ENCODE measurements around the gene HPS4.

DNA sequence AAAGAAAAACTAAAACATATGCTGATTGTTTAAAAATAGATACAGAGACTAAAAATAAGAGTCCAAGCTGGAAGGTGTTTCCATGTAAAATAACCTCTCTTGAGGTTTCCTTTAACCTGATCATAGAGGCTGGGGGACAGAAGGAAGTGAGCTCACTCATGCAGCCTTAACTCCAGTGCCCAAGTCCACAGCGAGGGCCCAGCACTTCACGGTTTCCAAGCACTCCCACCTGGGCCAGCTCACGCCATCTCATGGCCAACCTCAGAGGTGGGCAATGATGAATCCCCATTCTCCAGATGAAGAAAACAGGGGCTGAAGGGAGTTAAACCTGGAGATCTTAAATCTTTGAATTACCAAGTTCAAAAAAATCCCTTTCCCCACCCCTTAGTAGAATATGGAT lies 43.6 kb upstream of the HPS4 start:
- TF ChIP-seq, protein P1, sequence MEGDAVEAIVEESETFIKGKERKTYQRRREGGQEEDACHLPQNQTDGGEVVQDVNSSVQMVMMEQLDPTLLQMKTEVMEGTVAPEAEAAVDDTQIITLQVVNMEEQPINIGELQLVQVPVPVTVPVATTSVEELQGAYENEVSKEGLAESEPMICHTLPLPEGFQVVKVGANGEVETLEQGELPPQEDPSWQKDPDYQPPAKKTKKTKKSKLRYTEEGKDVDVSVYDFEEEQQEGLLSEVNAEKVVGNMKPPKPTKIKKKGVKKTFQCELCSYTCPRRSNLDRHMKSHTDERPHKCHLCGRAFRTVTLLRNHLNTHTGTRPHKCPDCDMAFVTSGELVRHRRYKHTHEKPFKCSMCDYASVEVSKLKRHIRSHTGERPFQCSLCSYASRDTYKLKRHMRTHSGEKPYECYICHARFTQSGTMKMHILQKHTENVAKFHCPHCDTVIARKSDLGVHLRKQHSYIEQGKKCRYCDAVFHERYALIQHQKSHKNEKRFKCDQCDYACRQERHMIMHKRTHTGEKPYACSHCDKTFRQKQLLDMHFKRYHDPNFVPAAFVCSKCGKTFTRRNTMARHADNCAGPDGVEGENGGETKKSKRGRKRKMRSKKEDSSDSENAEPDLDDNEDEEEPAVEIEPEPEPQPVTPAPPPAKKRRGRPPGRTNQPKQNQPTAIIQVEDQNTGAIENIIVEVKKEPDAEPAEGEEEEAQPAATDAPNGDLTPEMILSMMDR (IDR thresholded peaks at IDR 0.05; ENCODE audit: borderline replicate concordance, extremely low read depth, low read length, poor library complexity, severe bottlenecking): no peak
- no peak for TF ChIP-seq EZH2 (IDR thresholded peaks at IDR 0.05; ENCODE audit: borderline replicate concordance, low read depth, low read length, severe bottlenecking)
